Measurements from ENCODE around the gene NT5C1A.

NT5C1A gene

GRCh38 chr1:39635205-39635870, 36.6 kb downstream of the NT5C1A start:
- no peak for TF ChIP-seq CTCF (IDR thresholded peaks at IDR 0.05)
- peaks cover 2% of the 10 kb centered on the region for H3K4me1 ChIP-seq
- no peaks in the 10 kb centered on the region for H3K27me3 ChIP-seq (ENCODE audit: control insufficient read depth, insufficient read depth, low read length)

GRCh38 chr1:39633422-39633821, 38.5 kb downstream of the NT5C1A start:
- H3K9me3 ChIP-seq (ENCODE audit: control insufficient read depth, low read length): no peaks in the 10 kb centered on the region
- no peak overlapping the region for H3K4me3 ChIP-seq (ENCODE audit: low read depth, low read length)
- H3K9ac ChIP-seq: no peak overlapping the region
- no peaks in the 10 kb centered on the region for H3K36me3 ChIP-seq (ENCODE audit: control insufficient read depth, insufficient read depth, low read length)
- TF ChIP-seq CTCF (IDR thresholded peaks at IDR 0.05): no peak
- peak overlapping the region; percentile 55 for H3K4me2 ChIP-seq (ENCODE audit: low read length)
- H3K27ac ChIP-seq: no peak overlapping the region
- no peak overlapping the region for H2AFZ ChIP-seq
- H3K79me2 ChIP-seq: no peaks in the 10 kb centered on the region
- H3K4me1 ChIP-seq: peaks cover 2% of the 10 kb centered on the region
- no peaks in the 10 kb centered on the region for H3K27me3 ChIP-seq (ENCODE audit: control insufficient read depth, insufficient read depth, low read length)

More at GRCh38 chr1:39635205-39635870, 36.6 kb downstream of the NT5C1A start:
- Histone ChIP-seq H3K9me3 (ENCODE audit: control insufficient read depth, low read length) (no peaks in the 10 kb centered on the region), H2AFZ (no peak overlapping the region), H3K36me3 (ENCODE audit: control insufficient read depth, insufficient read depth, low read length) (no peaks in the 10 kb centered on the region), H3K4me3 (ENCODE audit: low read depth, low read length) (no peak overlapping the region), H3K79me2 (no peaks in the 10 kb centered on the region), H3K4me2 (ENCODE audit: low read length) (no peak overlapping the region), H3K9ac (no peak overlapping the region), H3K27ac (peak overlapping the region; percentile 24)

- Histone ChIP-seq H3K79me2 (no peaks in the 10 kb centered on the region), H3K4me2 (ENCODE audit: low read length) (peak overlapping the region; percentile 55), H3K4me3 (ENCODE audit: low read depth, low read length) (no peak overlapping the region), H3K9me3 (ENCODE audit: control insufficient read depth, low read length) (no peaks in the 10 kb centered on the region), H3K36me3 (ENCODE audit: control insufficient read depth, insufficient read depth, low read length) (no peaks in the 10 kb centered on the region), H2AFZ (no peak overlapping the region), H3K4me1 (peaks cover 2% of the 10 kb centered on the region), H3K27ac (no peak overlapping the region), H3K27me3 (ENCODE audit: control insufficient read depth, insufficient read depth, low read length) (no peaks in the 10 kb centered on the region), H3K9ac (no peak overlapping the region)
- TF ChIP-seq CTCF (IDR thresholded peaks at IDR 0.05): no peak
Measured at GRCh38 chr1:39632682-39633417, 39.1 kb downstream of the NT5C1A start.

- no peaks in the 10 kb centered on the region for H3K36me3 ChIP-seq (ENCODE audit: control insufficient read depth, insufficient read depth, low read length)
- no peak overlapping the region for H3K4me2 ChIP-seq (ENCODE audit: low read length)
- TF ChIP-seq CTCF (IDR thresholded peaks at IDR 0.05): no peak
- H3K27ac ChIP-seq: no peak overlapping the region
- no peaks in the 10 kb centered on the region for H3K79me2 ChIP-seq
- H2AFZ ChIP-seq: no peak overlapping the region
- no peak overlapping the region for H3K9ac ChIP-seq
- H3K9me3 ChIP-seq (ENCODE audit: control insufficient read depth, low read length): no peaks in the 10 kb centered on the region
- H3K4me3 ChIP-seq (ENCODE audit: low read depth, low read length): no peak overlapping the region
- no peaks in the 10 kb centered on the region for H3K27me3 ChIP-seq (ENCODE audit: control insufficient read depth, insufficient read depth, low read length)
- peaks cover 2% of the 10 kb centered on the region for H3K4me1 ChIP-seq
Measured at GRCh38 chr1:39632323-39632681, 39.6 kb downstream of the NT5C1A start.
